Left lobe of liver (tissue), 2 donors: ENCODE measurements around the gene CLEC4C. TPM values are rescaled to one million over a fixed set of nuclear protein-coding genes. Genes with fewer than 3 reads are reported as not detected.
"Not testable (repeated sequence)": the region's sequence is repeated elsewhere in the genome, so short reads cannot be mapped to it uniquely, and the experiment has no call there.

Experiments
- ATAC-seq: fragments of 200-7000 bp; cut with Tn5 transposase; one replicate; pipeline ENCODE4 v1.9.1; 2020; ENCODE audit warnings: mild to moderate bottlenecking, moderate library complexity
- DNase-seq: peaks from one replicate; pipeline ENCODE4 v3.0.0-alpha.2; 2020; ENCODE audit warnings: low spot score
- total RNA-seq: library from RNA; stranded (reverse); gene quantifications from one replicate; pipeline ENCODE4 v1.2.1, GENCODE V29; 2021
- donor health status: DM: no; HTN: no; CAD: no; lungs with moderate emphysema.
- donor health status: DM: no; HTN: yes; CAD: no.

CLEC4C gene
- not detected for total RNA-seq

GRCh38 chr12:7747246-7747645 lies at the start of gene CLEC4C:
TSS of gene CLEC4C (minus strand) at chr12:7747375. CDS start at chr12:7747348, 27 bp downstream.
- ATAC-seq (no peak), DNase-seq (no peak)

- DNase-seq: no peak
- no peak for ATAC-seq
Observed at GRCh38 chr12:7793211-7793610, 46.0 kb upstream of the CLEC4C start.

GRCh38 chr12:7788884-7789528 lies 41.8 kb upstream of the CLEC4C start, which contains the start of gene NANOG:
TSS of gene NANOG (plus strand) at chr12:7789402. CDS start at chr12:7789615, 213 bp downstream.
- DNase-seq, ATAC-seq: not testable (repeated sequence)

- DNase-seq (no peak), ATAC-seq (no peak)
Observed at GRCh38 chr12:7788294-7788660, 41.1 kb upstream of the CLEC4C start.

- no peak for DNase-seq
- peak; percentile 34 for ATAC-seq
Observed at GRCh38 chr12:7787574-7788293, 40.6 kb upstream of the CLEC4C start.

GRCh38 chr12:7784701-7785100 lies 37.5 kb upstream of the CLEC4C start:
- ATAC-seq: no peak
- no peak for DNase-seq

- not testable (repeated sequence) for ATAC-seq, DNase-seq
Observed at GRCh38 chr12:7783433-7783832, 36.3 kb upstream of the CLEC4C start.

- ATAC-seq: no peak
Observed at GRCh38 chr12:7782055-7782454, 34.9 kb upstream of the CLEC4C start.

GRCh38 chr12:7781274-7781673 lies 34.1 kb upstream of the CLEC4C start:
- ATAC-seq (no peak), DNase-seq (no peak)

More at GRCh38 chr12:7782055-7782454, 34.9 kb upstream of the CLEC4C start:
- no peak for DNase-seq

GRCh38 chr12:7769999-7770398 lies 22.8 kb upstream of the CLEC4C start:
- DNase-seq: no peak
- no peak for ATAC-seq

GRCh38 chr12:7758766-7759140 lies 11.6 kb upstream of the CLEC4C start:
- DNase-seq: no peak
- no peak for ATAC-seq

GRCh38 chr12:7756993-7757392 lies 9.8 kb upstream of the CLEC4C start:
- ATAC-seq: no peak

GRCh38 chr12:7755668-7756067 lies 8.5 kb upstream of the CLEC4C start:
- not testable (repeated sequence) for DNase-seq

More at GRCh38 chr12:7756993-7757392, 9.8 kb upstream of the CLEC4C start:
- DNase-seq: no peak

GRCh38 chr12:7751941-7752922 lies 5.1 kb upstream of the CLEC4C start:
- ATAC-seq, DNase-seq: not testable (repeated sequence)

More at GRCh38 chr12:7755668-7756067, 8.5 kb upstream of the CLEC4C start:
- ATAC-seq: not testable (repeated sequence)

- no peak for ATAC-seq
- no peak for DNase-seq
Observed at GRCh38 chr12:7751394-7751793, 4.2 kb upstream of the CLEC4C start.

- DNase-seq (no peak), ATAC-seq (no peak)
Observed at GRCh38 chr12:7750350-7750749, 3.2 kb upstream of the CLEC4C start.

- no peak for ATAC-seq
Observed at GRCh38 chr12:7749442-7749841, 2.3 kb upstream of the CLEC4C start.

GRCh38 chr12:7748852-7749251 lies 1.7 kb upstream of the CLEC4C start:
- ATAC-seq: no peak
- no peak for DNase-seq

More at GRCh38 chr12:7749442-7749841, 2.3 kb upstream of the CLEC4C start:
- no peak for DNase-seq

- no peak for DNase-seq
- ATAC-seq: no peak
Observed at GRCh38 chr12:7732993-7733392, 14.2 kb downstream of the CLEC4C start.

GRCh38 chr12:7731486-7731885 lies 15.7 kb downstream of the CLEC4C start:
- no peak for ATAC-seq
- DNase-seq: no peak

GRCh38 chr12:7730984-7731383 lies 16.2 kb downstream of the CLEC4C start:
- not testable (repeated sequence) for ATAC-seq, DNase-seq
